HG03469 (cell line): Measurements from ENCODE around the gene ATAD3A.
A peak's percentile ranks its signal among the peaks of the same experiment; 100 is the strongest.
"Not testable (repeated sequence)": the region's sequence is repeated elsewhere in the genome, so short reads cannot be mapped to it uniquely, and the experiment has no call there.

Experiments used
- ATAC-seq: cut with Tn5 transposase; IDR thresholded peaks from one replicate; pipeline ENCODE4 v1.9.1; 2021; ENCODE audit warnings: mild to moderate bottlenecking, moderate library complexity, moderate number of reproducible peaks; ENCODE audit not compliant: unreplicated experiment

The ATAD3A gene

GRCh38 chr1:1552263-1552639 is 40.3 kb downstream of the ATAD3A start:
- ATAC-seq = no peak

DNA sequence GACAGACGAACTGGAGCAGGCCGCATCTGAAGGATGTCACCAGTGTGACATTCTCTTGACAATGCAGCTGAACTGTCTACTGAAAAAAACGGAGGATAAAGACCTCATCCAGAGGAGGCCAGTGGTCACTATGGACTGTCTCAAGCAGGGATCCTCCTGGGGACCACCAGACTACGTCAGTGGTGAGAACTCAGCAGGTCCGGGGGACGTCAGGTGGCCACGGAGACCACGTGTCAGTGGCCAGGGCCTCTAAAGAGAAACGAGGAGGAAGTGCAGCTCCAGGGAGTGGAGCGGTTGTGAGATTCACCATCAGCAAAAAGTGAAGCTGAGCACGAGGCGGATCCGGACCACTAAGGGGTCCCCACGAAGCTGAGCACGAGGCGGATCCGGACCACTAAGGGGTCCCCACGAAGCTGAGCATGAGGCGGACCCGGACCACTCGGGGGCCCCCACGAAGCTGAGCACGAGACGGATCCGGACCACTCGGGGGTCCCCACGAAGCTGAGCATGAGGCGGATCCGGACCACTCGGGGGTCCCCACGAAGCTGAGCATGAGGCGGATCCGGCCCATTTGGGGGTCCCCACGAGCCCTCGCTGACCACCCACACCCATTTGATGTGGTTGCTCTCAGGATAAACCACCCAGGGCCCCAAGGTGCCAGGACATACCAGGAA is 42.0 kb downstream of the ATAD3A start:
- ATAC-seq = no peak

GRCh38 chr1:1554550-1554925 is 42.6 kb downstream of the ATAD3A start:
- ATAC-seq = no peak

DNA sequence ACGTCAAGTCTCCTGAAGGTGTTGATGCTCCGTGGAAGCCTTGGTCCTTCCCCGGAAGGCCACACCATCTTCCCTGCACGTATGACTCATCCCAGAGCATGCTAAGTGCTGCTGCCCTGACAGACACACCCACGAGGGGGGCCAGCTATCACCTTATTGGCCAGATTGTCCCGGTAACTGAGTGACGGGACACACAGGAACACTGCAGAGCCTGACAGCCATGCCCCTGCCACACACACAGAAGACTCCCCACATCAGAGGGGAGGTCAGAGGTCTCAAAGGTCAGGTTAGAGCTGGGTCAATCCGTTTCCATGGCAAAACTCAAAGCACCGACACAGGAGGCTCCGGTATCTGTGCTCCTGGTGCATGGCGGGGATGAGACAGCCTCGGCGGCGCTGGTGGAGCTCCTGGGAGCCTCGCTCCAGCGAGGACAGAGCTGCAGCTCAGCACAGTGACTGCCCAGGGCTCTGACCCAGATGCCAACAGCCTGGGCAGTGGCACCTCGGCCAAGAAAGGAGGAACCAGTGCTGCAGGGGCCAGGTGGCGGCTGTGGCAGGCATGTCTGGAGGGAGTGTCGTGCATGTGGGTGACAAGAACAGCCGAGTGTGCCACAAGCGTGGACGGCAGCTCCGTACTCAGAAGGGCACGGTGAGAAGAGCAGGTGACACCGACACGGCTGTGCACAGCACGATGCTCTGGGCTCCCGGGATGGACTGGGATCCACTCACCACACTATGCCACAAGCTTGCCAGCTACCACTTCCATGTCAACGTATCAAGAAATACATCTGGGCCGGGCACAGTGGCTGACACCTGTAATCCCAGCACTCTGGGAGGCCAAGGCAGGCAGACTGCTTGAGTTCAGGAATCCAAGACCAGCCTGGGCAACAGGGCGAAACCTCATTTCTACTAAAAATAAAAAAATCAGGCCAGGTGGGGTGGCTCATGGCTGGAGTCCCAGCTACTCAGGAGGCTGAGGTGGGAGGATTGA is 43.3 kb downstream of the ATAD3A start:
- no peak for ATAC-seq

DNA sequence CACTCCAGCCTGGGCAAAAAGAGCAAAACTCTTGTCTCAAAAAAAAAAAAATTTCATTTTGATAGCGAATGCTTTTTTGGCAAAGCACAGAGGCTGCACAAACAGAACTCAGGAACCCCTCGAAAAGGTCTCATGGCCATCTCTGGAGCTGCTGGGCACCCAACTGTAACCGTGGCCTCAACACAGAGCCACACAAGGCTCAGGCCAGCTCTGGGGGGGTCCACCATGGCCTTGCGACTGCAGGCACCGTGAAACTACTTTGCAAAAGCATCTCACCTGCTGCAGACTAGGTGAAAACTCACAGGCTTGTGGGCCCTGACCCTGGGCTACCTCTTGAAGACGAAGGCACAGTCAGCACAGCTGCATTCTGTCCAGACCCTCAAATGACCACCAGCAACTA is 44.5 kb downstream of the ATAD3A start:
- ATAC-seq = no peak

DNA sequence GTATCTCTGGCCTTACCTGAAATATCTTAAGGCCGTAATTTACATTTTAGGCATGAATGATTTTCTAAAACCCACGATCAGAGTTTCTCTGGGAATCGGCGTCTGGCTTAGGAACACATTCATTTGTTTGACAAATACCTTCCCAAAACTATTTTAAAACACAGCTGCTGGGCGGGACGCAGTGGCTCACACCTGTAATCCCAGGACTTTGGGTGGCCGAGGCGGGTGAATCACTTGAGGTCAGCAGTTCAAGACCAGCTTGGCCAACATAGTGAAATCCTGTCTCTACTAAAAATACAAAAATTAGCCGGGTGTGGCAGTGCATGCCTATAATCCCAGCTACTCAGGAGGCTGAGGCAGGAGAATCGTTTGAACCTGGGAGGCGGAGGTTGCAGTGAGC is 45.0 kb downstream of the ATAD3A start:
- ATAC-seq = not testable (repeated sequence)

- ATAC-seq = not testable (repeated sequence)
Observed at GRCh38 chr1:1557688-1558087, 45.7 kb downstream of the ATAD3A start.

GRCh38 chr1:1558591-1558990 is 46.6 kb downstream of the ATAD3A start:
- no peak for ATAC-seq

GRCh38 chr1:1559066-1559465 is 47.1 kb downstream of the ATAD3A start:
- no peak for ATAC-seq

GRCh38 chr1:1560178-1560577 is 48.2 kb downstream of the ATAD3A start:
- no peak for ATAC-seq

GRCh38 chr1:1561801-1562470 is 50.0 kb downstream of the ATAD3A start:
- ATAC-seq = no peak

GRCh38 chr1:1562556-1563195 is 50.7 kb downstream of the ATAD3A start:
- ATAC-seq = no peak

- no peak for ATAC-seq
Observed at GRCh38 chr1:1563688-1564087, 51.7 kb downstream of the ATAD3A start.

GRCh38 chr1:1564268-1564667 is 52.3 kb downstream of the ATAD3A start:
- no peak for ATAC-seq

GRCh38 chr1:1565340-1565739 is 53.4 kb downstream of the ATAD3A start:
- ATAC-seq = no peak

DNA sequence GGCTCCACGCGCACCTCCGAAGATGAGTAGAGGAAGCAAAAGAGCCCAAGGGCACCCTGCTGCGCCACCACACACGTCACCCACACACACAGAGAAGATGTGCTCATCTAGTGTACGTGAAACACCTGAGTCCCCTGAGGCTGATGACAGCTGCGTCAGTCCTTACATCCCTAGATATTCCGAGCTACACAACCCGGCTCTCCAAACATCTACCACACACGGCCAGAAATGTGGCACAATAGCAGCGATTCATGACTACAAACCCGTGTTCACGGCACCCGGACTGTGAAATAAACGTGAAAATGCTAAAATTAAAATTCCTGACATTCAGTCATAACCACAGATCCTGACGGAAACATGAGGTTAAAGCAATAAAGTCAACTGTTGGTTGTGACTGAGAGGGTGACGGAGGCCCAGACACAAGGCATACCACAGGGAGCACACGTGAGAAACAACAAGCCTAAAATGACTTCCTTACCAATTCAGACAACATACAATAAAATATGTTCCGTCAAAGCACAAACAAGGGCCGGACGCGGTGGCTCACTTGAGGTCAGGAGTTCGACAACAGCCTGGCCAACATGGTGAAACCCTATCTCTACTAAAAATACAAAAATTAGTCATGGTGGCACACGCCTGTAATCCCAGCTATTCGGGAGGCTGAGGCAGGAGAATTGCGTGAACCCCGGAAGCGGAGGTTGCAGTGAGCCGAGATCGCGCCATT is 55.4 kb downstream of the ATAD3A start:
- no peak for ATAC-seq

- ATAC-seq = no peak
Observed at GRCh38 chr1:1567891-1568291, 55.9 kb downstream of the ATAD3A start.

DNA sequence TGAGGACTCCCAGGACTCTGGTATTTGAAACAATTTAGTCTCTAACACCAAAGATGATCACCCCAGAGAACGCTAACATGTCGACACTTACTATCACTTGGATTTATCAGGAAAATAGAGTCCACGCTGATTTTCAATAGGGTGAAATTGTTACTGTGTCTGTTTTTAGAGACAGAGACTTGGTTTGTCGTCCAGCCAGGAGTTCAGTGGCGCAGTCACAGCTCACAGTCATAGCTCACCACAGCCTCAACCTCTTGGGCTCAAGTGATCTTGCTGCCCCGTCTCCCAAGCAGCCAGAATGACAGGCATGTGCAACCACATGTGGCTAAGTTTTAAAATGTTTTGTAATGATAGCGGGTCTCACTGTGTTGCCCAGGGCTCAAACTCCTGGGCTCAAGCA is 57.4 kb downstream of the ATAD3A start:
- no peak for ATAC-seq

DNA sequence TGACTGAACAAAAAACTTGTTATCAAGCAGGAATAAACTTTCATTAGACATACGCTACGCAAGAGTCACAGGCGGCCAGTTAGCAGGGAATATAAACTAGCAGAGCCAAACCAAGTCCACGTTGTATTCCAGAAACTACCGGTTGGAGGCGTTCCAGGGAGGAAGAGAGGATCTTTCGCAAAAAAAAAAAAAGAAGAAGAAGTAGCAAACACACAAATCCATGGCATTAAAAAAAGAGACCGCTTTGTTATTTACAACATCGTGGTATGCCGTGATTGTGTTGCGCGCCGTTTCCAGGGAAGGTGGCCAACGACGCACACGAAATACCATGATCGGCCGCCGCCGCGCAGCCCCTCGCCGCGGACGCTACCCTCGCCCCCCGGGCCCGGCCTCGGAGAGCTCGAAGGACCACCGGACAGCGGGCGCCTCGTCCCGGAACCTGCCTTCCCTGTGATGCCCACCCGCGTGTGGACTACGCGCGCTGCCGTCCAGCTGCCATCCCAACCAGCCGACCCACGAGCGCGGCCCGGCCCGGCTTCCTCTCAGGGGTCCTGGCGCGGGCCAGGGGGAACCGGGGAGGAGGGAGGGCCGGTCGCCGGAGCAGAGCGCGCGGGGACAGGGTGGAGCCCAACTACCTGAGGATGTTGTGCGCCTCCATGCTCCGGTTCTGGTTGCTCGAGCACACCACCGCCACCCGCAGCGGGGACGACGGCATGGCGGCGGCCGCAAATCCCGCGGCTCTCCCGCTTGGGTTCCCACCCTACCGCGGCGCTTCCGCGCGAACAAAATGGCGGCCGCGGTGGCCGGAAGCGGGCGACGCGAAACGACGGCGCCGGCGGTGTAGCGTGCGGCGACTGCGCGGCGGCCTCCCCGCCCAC is 62.1 kb downstream of the ATAD3A start:
- ATAC-seq = peak; percentile 38
